NT2/D1 (cell line): ENCODE results near the gene SYTL2.
"Not testable (repeated sequence)": the region's sequence is repeated elsewhere in the genome, so short reads cannot be mapped to it uniquely, and the experiment has no call there.

Source experiments
- DNase-seq: peaks from one replicate; pipeline ENCODE4 v3.0.0-alpha.2; 2011; ENCODE audit warnings: low read depth, low spot score
- H3K27me3 ChIP-seq: 2 replicates; pipeline ENCODE4 v1.6.0; 2011; ENCODE audit warnings: mild to moderate bottlenecking; ENCODE audit not compliant: insufficient read length, insufficient read depth
- H3K36me3 ChIP-seq: 2 replicates; pipeline ENCODE4 v1.6.1; 2011; ENCODE audit warnings: mild to moderate bottlenecking, low read length, mixed read lengths; ENCODE audit not compliant: insufficient read depth, insufficient read length
- H3K4me1 ChIP-seq: 2 replicates; pipeline ENCODE4 v1.5.1; 2011; ENCODE audit not compliant: insufficient read depth, insufficient read length
- H3K4me3 ChIP-seq: 2 replicates; pipeline ENCODE4 v1.5.1; 2011; ENCODE audit warnings: low read depth; ENCODE audit not compliant: insufficient read length
- H3K9ac ChIP-seq: 2 replicates; pipeline ENCODE4 v1.6.0; 2011; ENCODE audit warnings: low read depth; ENCODE audit not compliant: insufficient read length
- H3K9me3 ChIP-seq: 2 replicates; pipeline ENCODE4 v1.5.1; 2011; ENCODE audit warnings: mild to moderate bottlenecking, low read length; ENCODE audit not compliant: insufficient read depth
- SUZ12 ChIP-seq: IDR thresholded peaks from 2 replicates; pipeline ENCODE4 v1.6.1; 2011; ENCODE audit not compliant: insufficient read length, insufficient read depth; ENCODE audit errors: extremely low read depth
- YY1 ChIP-seq: IDR thresholded peaks from 2 replicates; pipeline ENCODE4 v1.6.1; 2011; ENCODE audit not compliant: insufficient read length, insufficient read depth
- ZNF274 ChIP-seq: IDR thresholded peaks from 2 replicates; pipeline ENCODE4 v1.6.1; 2011; ENCODE audit warnings: mild to moderate bottlenecking, low read depth, low read length

SYTL2 gene

GRCh38 chr11:85787809-85788760, 22.9 kb downstream of the SYTL2 start:
- Histone ChIP-seq H3K27me3 (no peaks in the 10 kb centered on the region), H3K9me3 (no peaks in the 10 kb centered on the region), H3K4me1 (no peaks in the 10 kb centered on the region), H3K9ac (no peak overlapping the region), H3K36me3 (no peaks in the 10 kb centered on the region), H3K4me3 (no peak overlapping the region)
- TF ChIP-seq ZNF274, result no peak
- no peak for TF ChIP-seq YY1
- TF ChIP-seq SUZ12, result no peak
- DNase-seq, result no peak

- no peaks in the 10 kb centered on the region for H3K4me1 ChIP-seq
- H3K27me3 ChIP-seq, result no peaks in the 10 kb centered on the region
- H3K9me3 ChIP-seq, result peaks cover 7% of the 10 kb centered on the region; the same call in 1 of the 2 replicates
- DNase-seq, result no peak
- no peaks in the 10 kb centered on the region for H3K36me3 ChIP-seq
- H3K9ac ChIP-seq, result no peak overlapping the region
- no peak overlapping the region for H3K4me3 ChIP-seq
- TF ChIP-seq ZNF274 (no peak), SUZ12 (no peak), YY1 (no peak)
Observed at GRCh38 chr11:85787168-85787567, 23.8 kb downstream of the SYTL2 start.

GRCh38 chr11:85784480-85785265, 26.3 kb downstream of the SYTL2 start:
- no peak for DNase-seq
- peaks cover 14% of the 10 kb centered on the region; the same call in 1 of the 2 replicates for H3K9me3 ChIP-seq
- H3K27me3 ChIP-seq, result no peaks in the 10 kb centered on the region
- no peak overlapping the region for H3K4me3 ChIP-seq
- no peak for TF ChIP-seq ZNF274
- TF ChIP-seq SUZ12, result no peak
- TF ChIP-seq YY1, result no peak
- no peak overlapping the region for H3K9ac ChIP-seq
- H3K36me3 ChIP-seq, result no peaks in the 10 kb centered on the region
- no peaks in the 10 kb centered on the region for H3K4me1 ChIP-seq

- Histone ChIP-seq H3K27me3 (no peaks in the 10 kb centered on the region), H3K9ac (no peak overlapping the region), H3K9me3 (peaks cover 14% of the 10 kb centered on the region; the same call in 1 of the 2 replicates), H3K36me3 (no peaks in the 10 kb centered on the region), H3K4me3 (no peak overlapping the region), H3K4me1 (no peaks in the 10 kb centered on the region)
- no peak for DNase-seq
- TF ChIP-seq SUZ12 (no peak), ZNF274 (no peak), YY1 (no peak)
Observed at GRCh38 chr11:85783758-85784157, 27.2 kb downstream of the SYTL2 start.

- DNase-seq, H3K4me3 ChIP-seq, H3K9ac ChIP-seq, H3K4me1 ChIP-seq, H3K27me3 ChIP-seq, H3K36me3 ChIP-seq: not testable (repeated sequence)
- H3K9me3 ChIP-seq, result peaks cover 14% of the 10 kb centered on the region; the same call in 1 of the 2 replicates
Observed at GRCh38 chr11:85780780-85781517, 30.0 kb downstream of the SYTL2 start.

- H3K9me3 ChIP-seq, result peaks cover 14% of the 10 kb centered on the region; the same call in 1 of the 2 replicates
- H3K4me3 ChIP-seq, result no peak overlapping the region
- H3K4me1 ChIP-seq, result peaks cover 3% of the 10 kb centered on the region
- no peak for DNase-seq
- TF ChIP-seq SUZ12, result no peak
- TF ChIP-seq YY1, result no peak
- no peak for TF ChIP-seq ZNF274
- H3K9ac ChIP-seq, result no peak overlapping the region
- H3K27me3 ChIP-seq, result no peaks in the 10 kb centered on the region
- no peaks in the 10 kb centered on the region for H3K36me3 ChIP-seq
Observed at GRCh38 chr11:85779956-85780640, 30.8 kb downstream of the SYTL2 start.

- H3K36me3 ChIP-seq, H3K27me3 ChIP-seq, DNase-seq, H3K4me1 ChIP-seq, H3K9ac ChIP-seq, H3K4me3 ChIP-seq: not testable (repeated sequence)
- peaks cover 11% of the 10 kb centered on the region; the same call in 1 of the 2 replicates for H3K9me3 ChIP-seq
Observed at GRCh38 chr11:85777603-85777972, 33.4 kb downstream of the SYTL2 start.
